PFSK-1 (cell line): ENCODE results near the gene PRDX4.

Experiments used
- POLR2AphosphoS5 ChIP-seq: IDR thresholded peaks from 2 replicates; pipeline ENCODE4 v1.6.1; 2012; ENCODE audit warnings: low read depth, mild to moderate bottlenecking, control low read depth, low read length, moderate library complexity
- TAF1 ChIP-seq: IDR thresholded peaks from 2 replicates; pipeline ENCODE4 v1.6.1; 2012; ENCODE audit warnings: low read length, control low read depth, borderline replicate concordance; ENCODE audit not compliant: insufficient read depth
- TF ChIP-seq, protein P1 (sequence below), 2 experiments: IDR thresholded peaks; 2 replicates each; pipeline versions ENCODE4 v1.6.1 to v1.8.0; 2011 to 2012; ENCODE audit warnings: low read depth in 2 of 2, low read length in 2 of 2, control low read depth in 1 of 2, inconsistent platforms in 1 of 2, mild to moderate bottlenecking in 1 of 2, moderate library complexity in 1 of 2; ENCODE audit not compliant: insufficient read depth in 1 of 2

DNA sequence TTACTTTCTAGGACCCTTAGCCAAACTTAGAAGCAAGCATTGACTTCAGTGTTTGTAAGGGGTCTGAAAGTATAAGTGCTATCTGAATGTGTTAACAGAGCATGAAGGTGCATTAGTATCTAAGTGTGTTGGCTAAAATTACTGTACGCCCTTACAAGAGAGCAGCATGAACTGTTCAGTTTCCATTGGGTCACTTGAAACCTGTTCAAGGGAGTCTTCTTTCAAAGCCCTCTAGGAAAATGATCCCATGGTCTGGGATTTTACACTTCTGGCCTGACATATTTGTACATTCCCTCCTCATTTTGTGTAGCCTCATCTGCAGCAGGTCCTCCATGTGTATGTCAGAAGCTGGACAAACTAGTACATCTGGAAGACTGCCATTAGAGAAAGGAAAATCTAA, 3.2 kb downstream of the PRDX4 start:
- no peak for TF ChIP-seq POLR2AphosphoS5
- no peak for TF ChIP-seq TAF1
- TF ChIP-seq, protein P1, sequence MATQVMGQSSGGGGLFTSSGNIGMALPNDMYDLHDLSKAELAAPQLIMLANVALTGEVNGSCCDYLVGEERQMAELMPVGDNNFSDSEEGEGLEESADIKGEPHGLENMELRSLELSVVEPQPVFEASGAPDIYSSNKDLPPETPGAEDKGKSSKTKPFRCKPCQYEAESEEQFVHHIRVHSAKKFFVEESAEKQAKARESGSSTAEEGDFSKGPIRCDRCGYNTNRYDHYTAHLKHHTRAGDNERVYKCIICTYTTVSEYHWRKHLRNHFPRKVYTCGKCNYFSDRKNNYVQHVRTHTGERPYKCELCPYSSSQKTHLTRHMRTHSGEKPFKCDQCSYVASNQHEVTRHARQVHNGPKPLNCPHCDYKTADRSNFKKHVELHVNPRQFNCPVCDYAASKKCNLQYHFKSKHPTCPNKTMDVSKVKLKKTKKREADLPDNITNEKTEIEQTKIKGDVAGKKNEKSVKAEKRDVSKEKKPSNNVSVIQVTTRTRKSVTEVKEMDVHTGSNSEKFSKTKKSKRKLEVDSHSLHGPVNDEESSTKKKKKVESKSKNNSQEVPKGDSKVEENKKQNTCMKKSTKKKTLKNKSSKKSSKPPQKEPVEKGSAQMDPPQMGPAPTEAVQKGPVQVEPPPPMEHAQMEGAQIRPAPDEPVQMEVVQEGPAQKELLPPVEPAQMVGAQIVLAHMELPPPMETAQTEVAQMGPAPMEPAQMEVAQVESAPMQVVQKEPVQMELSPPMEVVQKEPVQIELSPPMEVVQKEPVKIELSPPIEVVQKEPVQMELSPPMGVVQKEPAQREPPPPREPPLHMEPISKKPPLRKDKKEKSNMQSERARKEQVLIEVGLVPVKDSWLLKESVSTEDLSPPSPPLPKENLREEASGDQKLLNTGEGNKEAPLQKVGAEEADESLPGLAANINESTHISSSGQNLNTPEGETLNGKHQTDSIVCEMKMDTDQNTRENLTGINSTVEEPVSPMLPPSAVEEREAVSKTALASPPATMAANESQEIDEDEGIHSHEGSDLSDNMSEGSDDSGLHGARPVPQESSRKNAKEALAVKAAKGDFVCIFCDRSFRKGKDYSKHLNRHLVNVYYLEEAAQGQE (IDR thresholded peaks at IDR 0.05; ENCODE audit: insufficient read depth in 1 of 2, low read depth in 2 of 2, low read length in 2 of 2), result no peak
